Gastroesophageal sphincter (tissue), 4 donors: ENCODE measurements around the gene GARS1. TPM values are rescaled to one million over a fixed set of nuclear protein-coding genes. Genes with fewer than 3 reads are reported as not detected.
"Not testable (repeated sequence)": the region's sequence is repeated elsewhere in the genome, so short reads cannot be mapped to it uniquely, and the experiment has no call there.

Experiments
- ATAC-seq: fragments of 150-250 bp; one replicate; pipeline ENCODE4 v1.9.1; 2016; ENCODE audit warnings: mild to moderate bottlenecking, moderate library complexity
- H3K27ac ChIP-seq, 4 donors: fragments of 200-600 bp; sonication (generic) in 3 of 4; 1 replicate in 3 of 4; 2 replicates in 1 of 4; pipeline ENCODE4 v1.5.1; 2016 to 2019
- H3K27me3 ChIP-seq: fragments of 200-600 bp; sonication (generic); one replicate; pipeline ENCODE4 v1.5.1; 2019
- H3K36me3 ChIP-seq, 2 donors: fragments of 200-600 bp; sonication (generic); one replicate each; pipeline ENCODE4 v1.5.1; 2019; ENCODE audit warnings: control low read depth in 1 of 2
- H3K4me1 ChIP-seq, 3 donors: fragments of 200-600 bp; sonication (generic); 1 replicate in 2 of 3; 2 replicates in 1 of 3; pipeline ENCODE4 v1.5.1; 2016 to 2019; ENCODE audit warnings: control low read depth in 2 of 3
- H3K4me3 ChIP-seq, 2 donors: fragments of 200-600 bp; sonication (generic); one replicate each; pipeline ENCODE4 v1.5.1; 2019; ENCODE audit warnings: mild to moderate bottlenecking in 1 of 2, moderate library complexity in 1 of 2
- H3K9me3 ChIP-seq, 3 donors: fragments of 200-600 bp; sonication (generic); one replicate each; pipeline ENCODE4 v1.5.1; 2017 to 2019; ENCODE audit warnings: control low read depth in 2 of 3
- EP300 ChIP-seq: sonication (generic); formaldehyde crosslinking; IDR thresholded peaks from one replicate; pipeline ENCODE4 v1.6.1; 2017; ENCODE audit warnings: antibody characterized with exemption, mild to moderate bottlenecking
- POLR2A ChIP-seq, 2 donors: fragments of 450-650 bp; IDR thresholded peaks; one replicate each; pipeline ENCODE4 v1.6.1; 2017; ENCODE audit warnings: antibody characterized with exemption in 2 of 2, mild to moderate bottlenecking in 2 of 2, moderate library complexity in 1 of 2
- POLR2AphosphoS5 ChIP-seq: sonication (generic); formaldehyde crosslinking; IDR thresholded peaks from one replicate; pipeline ENCODE4 v1.6.1; 2017; ENCODE audit warnings: antibody characterized with exemption
- WGBS, 2 donors: methylation state at CpG; one replicate each; pipeline ENCODE4 v1.1.5; 2018; ENCODE audit warnings: low coverage in 1 of 2; 5-methylcytosine and 5-hydroxymethylcytosine counted together
- total RNA-seq, 4 donors: library from RNA; depleted of rRNA; stranded (reverse); fragments of >200 nt; gene quantifications; one replicate each; pipeline ENCODE4 v1.1.0, GENCODE V29; 2016
- TF ChIP-seq, protein P1 (sequence below), 4 experiments: fragments of 200-600 bp in 2 of 4; fragments of 450-650 bp in 2 of 4; sonication (generic) in 1 of 4; IDR thresholded peaks; one replicate each; pipeline ENCODE4 v1.5.1; 2017 to 2019; ENCODE audit warnings: antibody characterized with exemption in 4 of 4, mild to moderate bottlenecking in 2 of 4, moderate library complexity in 2 of 4

The GARS1 gene
- total RNA-seq, 4 donors from 2014 or later, result 44.7 to 81.9 (median 49.7) TPM

- TF ChIP-seq POLR2AphosphoS5, result no peak
- no peak for TF ChIP-seq EP300
- TF ChIP-seq POLR2A (IDR thresholded peaks at IDR 0.05), result no peak
- TF ChIP-seq, protein P1, sequence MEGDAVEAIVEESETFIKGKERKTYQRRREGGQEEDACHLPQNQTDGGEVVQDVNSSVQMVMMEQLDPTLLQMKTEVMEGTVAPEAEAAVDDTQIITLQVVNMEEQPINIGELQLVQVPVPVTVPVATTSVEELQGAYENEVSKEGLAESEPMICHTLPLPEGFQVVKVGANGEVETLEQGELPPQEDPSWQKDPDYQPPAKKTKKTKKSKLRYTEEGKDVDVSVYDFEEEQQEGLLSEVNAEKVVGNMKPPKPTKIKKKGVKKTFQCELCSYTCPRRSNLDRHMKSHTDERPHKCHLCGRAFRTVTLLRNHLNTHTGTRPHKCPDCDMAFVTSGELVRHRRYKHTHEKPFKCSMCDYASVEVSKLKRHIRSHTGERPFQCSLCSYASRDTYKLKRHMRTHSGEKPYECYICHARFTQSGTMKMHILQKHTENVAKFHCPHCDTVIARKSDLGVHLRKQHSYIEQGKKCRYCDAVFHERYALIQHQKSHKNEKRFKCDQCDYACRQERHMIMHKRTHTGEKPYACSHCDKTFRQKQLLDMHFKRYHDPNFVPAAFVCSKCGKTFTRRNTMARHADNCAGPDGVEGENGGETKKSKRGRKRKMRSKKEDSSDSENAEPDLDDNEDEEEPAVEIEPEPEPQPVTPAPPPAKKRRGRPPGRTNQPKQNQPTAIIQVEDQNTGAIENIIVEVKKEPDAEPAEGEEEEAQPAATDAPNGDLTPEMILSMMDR (IDR thresholded peaks at IDR 0.05), result no peak
- H3K36me3 ChIP-seq, result peaks cover 0 to 55% of the 10 kb centered on the region in 2 donors
- H3K9me3 ChIP-seq, result no peaks in the 10 kb centered on the region
- 100% methylated on average over 3 to 6 of the region's 6 CpGs for WGBS, 2 donors
- no peaks in the 10 kb centered on the region for H3K27me3 ChIP-seq
- H3K4me3 ChIP-seq, result no peak overlapping the region
- no peaks in the 10 kb centered on the region for H3K4me1 ChIP-seq
- no peak for ATAC-seq
- no peak overlapping the region for H3K27ac ChIP-seq
Observed at GRCh38 chr7:30635798-30636197, 41.1 kb downstream of the GARS1 start.

- ATAC-seq, H3K27ac ChIP-seq, H3K27me3 ChIP-seq, H3K4me3 ChIP-seq, H3K4me1 ChIP-seq, H3K9me3 ChIP-seq: not testable (repeated sequence)
- WGBS, 2 donors, result no CpG with 5 or more reads among the region's 29 CpGs
- H3K36me3 ChIP-seq, result peaks cover 0 to 28% of the 10 kb centered on the region in 2 donors
Observed at GRCh38 chr7:30642322-30642721, 47.6 kb downstream of the GARS1 start.

DNA sequence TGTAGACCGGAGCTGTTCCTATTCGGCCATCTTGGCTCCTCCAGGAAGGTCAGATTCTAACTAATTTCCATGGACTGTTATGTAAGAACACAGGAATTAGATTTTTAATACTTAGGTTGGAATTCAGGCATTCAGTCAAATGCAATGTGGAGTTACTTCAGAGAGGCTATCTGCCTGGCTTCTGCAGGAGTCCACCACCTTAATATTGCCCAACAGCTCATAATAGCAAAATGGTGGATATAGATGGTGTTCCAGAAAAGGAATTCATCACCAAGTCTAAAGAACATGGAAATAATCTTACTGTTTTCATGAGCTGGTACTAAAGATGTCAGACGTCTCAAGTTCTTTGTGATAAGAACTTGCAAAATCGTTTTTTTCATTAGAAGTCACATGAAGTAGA is 48.1 kb downstream of the GARS1 start:
- ATAC-seq, result no peak
- no peak overlapping the region for H3K27ac ChIP-seq
- no peaks in the 10 kb centered on the region for H3K27me3 ChIP-seq
- no peaks in the 10 kb centered on the region for H3K9me3 ChIP-seq
- TF ChIP-seq POLR2A (IDR thresholded peaks at IDR 0.05), result no peak
- WGBS, 2 donors, result 79 to 87% methylated on average over 3 to 4 of the region's 4 CpGs
- H3K4me1 ChIP-seq, result no peaks in the 10 kb centered on the region
- H3K36me3 ChIP-seq, result peaks cover 0 to 28% of the 10 kb centered on the region in 2 donors
- no peak overlapping the region for H3K4me3 ChIP-seq

- WGBS, 2 donors, result 50 to 81% methylated on average over 2 to 4 of the region's 4 CpGs
- H3K27ac ChIP-seq, result no peak overlapping the region
- no peaks in the 10 kb centered on the region for H3K9me3 ChIP-seq
- no peaks in the 10 kb centered on the region for H3K4me1 ChIP-seq
- no peak overlapping the region for H3K4me3 ChIP-seq
- no peak for ATAC-seq
- TF ChIP-seq POLR2A (IDR thresholded peaks at IDR 0.05) (no peak), EP300 (no peak), POLR2AphosphoS5 (no peak)
- TF ChIP-seq, protein P1 (IDR thresholded peaks at IDR 0.05), result no peak
- H3K27me3 ChIP-seq, result no peaks in the 10 kb centered on the region
- H3K36me3 ChIP-seq, result peaks cover 0 to 28% of the 10 kb centered on the region in 2 donors
Observed at GRCh38 chr7:30644286-30644955, 49.7 kb downstream of the GARS1 start.

- 77% methylated on average over 3 of the region's 3 CpGs; no CpG with 5 or more reads in 1 of the 2 donors for WGBS, 2 donors
- Histone ChIP-seq H3K36me3 (peaks cover 0 to 28% of the 10 kb centered on the region in 2 donors), H3K27me3 (no peaks in the 10 kb centered on the region), H3K27ac (no peak overlapping the region), H3K4me3 (no peak overlapping the region), H3K9me3 (no peaks in the 10 kb centered on the region), H3K4me1 (no peaks in the 10 kb centered on the region)
- ATAC-seq, result no peak
- TF ChIP-seq, protein P1 (IDR thresholded peaks at IDR 0.05), result no peak
Observed at GRCh38 chr7:30645661-30646060, 51.0 kb downstream of the GARS1 start.

DNA sequence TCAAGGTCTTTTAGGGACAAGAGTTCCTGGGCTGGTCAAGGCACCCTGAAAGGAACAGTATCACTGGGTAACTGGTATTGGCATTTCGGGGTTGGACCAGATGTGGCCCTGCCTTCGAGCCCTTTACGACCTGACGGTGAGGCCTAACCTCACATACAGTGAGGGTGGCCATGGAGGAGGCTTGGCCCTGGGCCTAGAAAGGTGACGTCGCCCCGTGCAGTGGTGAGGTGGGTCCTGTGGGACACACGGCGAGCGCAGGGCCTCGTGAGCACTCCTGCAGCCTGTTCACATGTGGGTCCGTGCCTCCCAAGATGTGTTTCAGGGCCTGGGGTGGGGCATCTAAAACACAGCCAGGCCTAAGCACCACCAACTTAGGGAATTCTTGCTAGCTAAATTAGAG is 51.5 kb downstream of the GARS1 start:
- TF ChIP-seq POLR2AphosphoS5 (no peak), POLR2A (IDR thresholded peaks at IDR 0.05) (no peak), EP300 (no peak)
- TF ChIP-seq, protein P1 (IDR thresholded peaks at IDR 0.05), result no peak

More for the DNA sequence above, 51.5 kb downstream of the GARS1 start:
- WGBS, 2 donors, result 79 to 87% methylated on average over 3 to 4 of the region's 12 CpGs
- peaks cover 0 to 28% of the 10 kb centered on the region in 2 donors for H3K36me3 ChIP-seq
- H3K4me3 ChIP-seq, result no peak overlapping the region
- H3K27me3 ChIP-seq, result no peaks in the 10 kb centered on the region
- no peak overlapping the region for H3K27ac ChIP-seq
- no peaks in the 10 kb centered on the region for H3K9me3 ChIP-seq
- no peak for ATAC-seq
- H3K4me1 ChIP-seq, result no peaks in the 10 kb centered on the region
